Progenitor cell of endocrine pancreas (in vitro differentiated cells): ENCODE data around the gene CENPP. TPM values are rescaled to one million over a fixed set of nuclear protein-coding genes. Genes with fewer than 3 reads are reported as not detected.

Experiments used
- DNase-seq: peaks from one replicate; pipeline ENCODE4 v3.0.0; 2021; ENCODE audit warnings: low spot score; ENCODE audit not compliant: unreplicated experiment
- H3K27ac Mint-ChIP-seq: 2 replicates; pipeline ENCODE4 v1.8.0; 2021; ENCODE audit warnings: mild to moderate bottlenecking, moderate library complexity, mixed read lengths
- H3K27me3 Mint-ChIP-seq: 2 replicates; pipeline ENCODE4 v1.8.0; 2021; ENCODE audit warnings: mixed read lengths
- H3K36me3 Mint-ChIP-seq: 2 replicates; pipeline ENCODE4 v1.8.0; 2022; ENCODE audit warnings: mixed read lengths; ENCODE audit not compliant: insufficient read depth
- H3K4me1 Mint-ChIP-seq: 2 replicates; pipeline ENCODE4 v1.8.0; 2021; ENCODE audit warnings: low read depth, mixed read lengths
- H3K4me3 Mint-ChIP-seq: 2 replicates; pipeline ENCODE4 v1.8.0; 2021; ENCODE audit warnings: low read depth, mild to moderate bottlenecking, moderate library complexity, mixed read lengths
- H3K9me3 Mint-ChIP-seq: 2 replicates; pipeline ENCODE4 v1.8.0; 2021; ENCODE audit warnings: low read depth, mixed read lengths
- CTCF ChIP-seq: fragments of 200-600 bp; sonication (generic); IDR thresholded peaks from one replicate; pipeline ENCODE4 v1.5.0; 2021; ENCODE audit warnings: antibody characterized with exemption, mild to moderate bottlenecking; ENCODE audit not compliant: unreplicated experiment
- total RNA-seq: library from RNA; stranded (reverse); gene quantifications from 2 replicates; pipeline ENCODE4 v1.2.1, GENCODE V29; 2021

CENPP gene
- total RNA-seq, 1 donor from 2014 or later: 5.0 TPM

- H3K4me1 Mint-ChIP-seq: peaks cover 2% of the 10 kb centered on the region
- H3K36me3 Mint-ChIP-seq: no peaks in the 10 kb centered on the region
- no peak overlapping the region for H3K27ac Mint-ChIP-seq
- no peaks in the 10 kb centered on the region for H3K9me3 Mint-ChIP-seq
- no peak overlapping the region for H3K4me3 Mint-ChIP-seq
- H3K27me3 Mint-ChIP-seq: no peaks in the 10 kb centered on the region
- no peak for DNase-seq
- TF ChIP-seq CTCF: no peak
These were observed 76.6 kb downstream of the CENPP start for GRCh38 chr9:92402360-92402759.

DNA sequence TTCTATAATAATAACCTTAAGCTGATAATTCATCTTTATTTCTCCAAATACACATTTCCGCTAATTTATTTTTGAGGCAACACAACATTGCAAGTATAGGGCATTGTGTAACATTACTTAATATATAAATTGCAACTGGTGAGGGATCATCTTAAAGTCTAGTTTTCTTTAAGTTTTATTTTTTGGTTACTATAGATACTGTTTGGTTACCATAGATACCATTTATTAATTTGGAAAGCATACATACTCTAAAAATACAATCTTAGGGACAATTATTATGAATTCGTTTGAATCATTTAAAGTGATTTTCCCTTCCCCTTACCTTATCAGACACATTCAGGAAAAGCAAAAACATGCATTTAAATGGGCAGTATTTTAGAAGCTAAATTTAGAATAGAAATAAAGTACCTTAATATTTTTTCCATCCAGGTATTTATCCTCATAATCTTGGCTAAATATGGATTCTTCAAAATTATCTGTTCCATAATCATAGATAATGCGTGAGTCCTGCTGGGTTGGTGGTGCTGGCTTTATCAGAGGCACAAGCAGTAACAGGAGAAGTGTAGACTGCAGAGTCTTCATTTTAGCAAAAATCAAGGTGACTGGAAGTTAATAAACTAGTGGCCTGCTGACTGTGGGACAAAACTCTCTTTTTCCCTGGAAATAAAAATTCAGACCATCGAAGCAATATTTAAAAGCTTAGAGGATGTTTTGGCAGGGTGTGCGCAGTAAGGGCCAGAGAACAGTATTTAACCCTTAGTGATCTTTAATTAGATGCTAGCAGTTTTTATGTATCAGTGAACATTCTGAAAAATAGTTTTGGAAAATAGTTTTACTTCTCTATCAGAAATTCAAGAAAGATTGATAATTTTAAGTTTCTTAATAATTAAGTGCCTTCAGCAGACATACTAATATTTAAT lies 77.3 kb downstream of the CENPP start:
- no peak overlapping the region for H3K27ac Mint-ChIP-seq
- no peaks in the 10 kb centered on the region for H3K9me3 Mint-ChIP-seq
- H3K4me1 Mint-ChIP-seq: peaks cover 2% of the 10 kb centered on the region

DNA sequence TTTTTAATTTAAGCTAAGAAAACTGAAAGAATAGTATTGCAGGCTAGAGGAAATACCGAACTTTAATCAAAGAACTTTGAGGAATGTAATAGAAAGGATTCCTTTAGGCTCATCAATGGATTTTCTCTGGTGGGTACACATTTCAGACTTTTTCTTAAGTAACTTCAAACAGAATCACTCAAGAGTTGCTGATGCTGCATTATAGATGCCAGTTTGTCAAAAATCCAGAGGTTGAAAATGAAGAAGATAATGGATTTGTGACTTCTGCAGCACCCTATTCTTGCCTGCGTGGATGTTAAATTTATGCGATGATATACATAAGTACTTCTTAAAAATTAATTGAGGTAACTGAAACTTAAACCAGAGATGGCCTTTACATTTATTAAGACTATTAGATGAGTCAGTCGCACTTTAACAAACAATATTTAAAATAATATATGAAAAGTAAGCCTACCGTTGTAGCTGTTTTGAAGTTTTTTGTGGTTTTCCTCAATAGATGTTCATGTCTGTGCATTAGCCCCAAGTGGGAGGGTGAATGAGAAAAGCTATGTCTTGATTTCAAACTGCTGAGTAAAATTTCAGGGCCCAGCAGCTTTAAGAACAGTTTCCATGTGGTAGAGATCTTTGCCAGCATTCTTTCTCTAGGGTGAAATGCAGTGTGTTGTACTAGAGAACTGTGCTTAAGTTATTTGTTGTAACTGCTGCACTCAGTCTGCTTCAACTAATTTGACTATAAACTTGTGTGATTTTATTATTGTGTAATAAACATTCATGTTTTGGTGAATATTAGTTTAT lies 78.5 kb downstream of the CENPP start, which contains the start of gene OGN:
Gene OGN, minus strand, starts transcription at position 537 of the 795 bp plus-strand sequence. CDS start 1,171 bp downstream, outside the sequence.
- Mint-ChIP-seq H3K4me1 (peaks cover 2% of the 10 kb centered on the region), H3K27ac (no peak within 1 kb of the TSS), H3K27me3 (no peaks in the 10 kb centered on the region), H3K36me3 (no peaks in the 10 kb centered on the region), H3K9me3 (no peaks in the 10 kb centered on the region), H3K4me3 (no peak within 1 kb of the TSS)
- TF ChIP-seq CTCF: no peak
- no peak for DNase-seq

More for the DNA sequence above, 77.3 kb downstream of the CENPP start:
- Mint-ChIP-seq H3K36me3 (no peaks in the 10 kb centered on the region), H3K27me3 (no peaks in the 10 kb centered on the region), H3K4me3 (no peak overlapping the region)
- no peak for TF ChIP-seq CTCF
- DNase-seq: no peak

GRCh38 chr9:92405818-92406217 lies 80.1 kb downstream of the CENPP start:
- no peak overlapping the region for H3K27ac Mint-ChIP-seq
- H3K9me3 Mint-ChIP-seq: no peaks in the 10 kb centered on the region
- H3K27me3 Mint-ChIP-seq: no peaks in the 10 kb centered on the region
- no peak for TF ChIP-seq CTCF
- H3K4me1 Mint-ChIP-seq: peaks cover 2% of the 10 kb centered on the region
- H3K4me3 Mint-ChIP-seq: no peak overlapping the region
- no peaks in the 10 kb centered on the region for H3K36me3 Mint-ChIP-seq
- DNase-seq: no peak

- Mint-ChIP-seq H3K4me1 (peaks cover 2% of the 10 kb centered on the region), H3K27me3 (no peaks in the 10 kb centered on the region), H3K36me3 (no peaks in the 10 kb centered on the region), H3K4me3 (no peak overlapping the region), H3K27ac (no peak overlapping the region), H3K9me3 (no peaks in the 10 kb centered on the region)
- no peak for DNase-seq
- no peak for TF ChIP-seq CTCF
These were observed 80.7 kb downstream of the CENPP start for GRCh38 chr9:92406477-92406876.
